Gastrocnemius medialis (tissue), 4 donors: ENCODE results near the gene CNTN4. TPM values are rescaled to one million over a fixed set of nuclear protein-coding genes. Genes with fewer than 3 reads are reported as not detected.

ENCODE experiments used
- ATAC-seq, 2 donors: fragments of 150-250 bp; one replicate each; pipeline ENCODE4 v1.9.1; 2016
- DNase-seq, 2 donors: peaks; one replicate each; pipeline ENCODE4 v3.0.0-alpha.2; 2019
- H3K27ac ChIP-seq, 4 donors: fragments of 200-600 bp; sonication (generic); 1 replicate in 1 of 4; 2 replicates in 3 of 4; pipeline ENCODE4 v1.5.1; 2016 to 2018; ENCODE audit warnings: mild to moderate bottlenecking in 2 of 4, moderate library complexity in 1 of 4
- H3K27me3 ChIP-seq, 3 donors: fragments of 200-600 bp; sonication (generic) in 2 of 3; 1 replicate in 1 of 3; 2 replicates in 2 of 3; pipeline versions ENCODE4 v1.5.1 to v1.6.0; 2016 to 2019; ENCODE audit warnings: mild to moderate bottlenecking in 1 of 3, moderate library complexity in 1 of 3
- H3K36me3 ChIP-seq, 2 donors: fragments of 200-600 bp; sonication (generic) in 1 of 2; one replicate each; pipeline ENCODE4 v1.5.1; 2017 to 2018
- H3K4me1 ChIP-seq, 2 donors: fragments of 200-600 bp; sonication (generic) in 1 of 2; one replicate each; pipeline ENCODE4 v1.5.1; 2016 to 2017; ENCODE audit warnings: mild to moderate bottlenecking in 2 of 2
- H3K4me3 ChIP-seq, 4 donors: fragments of 200-600 bp; sonication (generic) in 3 of 4; 1 replicate in 1 of 4; 2 replicates in 3 of 4; pipeline ENCODE4 v1.5.1; 2016 to 2019; ENCODE audit warnings: mild to moderate bottlenecking in 2 of 4
- H3K9me3 ChIP-seq, 3 donors: fragments of 200-600 bp; sonication (generic) in 2 of 3; 1 replicate in 1 of 3; 2 replicates in 2 of 3; pipeline ENCODE4 v1.5.1; 2016 to 2019
- CTCF ChIP-seq, 5 experiments: fragments of 450-650 bp in 3 of 5; fragments of 200-600 bp in 2 of 5; sonication (generic) in 2 of 5; IDR thresholded peaks in 4 of 5; conservative IDR thresholded peaks in 1 of 5; 1 replicate in 4 of 5; 2 replicates in 1 of 5; pipeline ENCODE4 v1.5.1; 2016 to 2019; ENCODE audit warnings: antibody characterized with exemption in 5 of 5, mild to moderate bottlenecking in 3 of 5, moderate library complexity in 3 of 5
- POLR2A ChIP-seq, 2 donors: fragments of 450-650 bp; IDR thresholded peaks; one replicate each; pipeline ENCODE4 v1.6.1; 2017; ENCODE audit warnings: antibody characterized with exemption in 2 of 2, mild to moderate bottlenecking in 2 of 2, moderate library complexity in 2 of 2
- in situ Hi-C, 4 donors: fragments of 200-750 bp; cut with MboI; loops; one replicate each; pipeline versions ENCODE4 v1.15.0 to v1.8.0; 2017; ENCODE audit warnings: low sequenced_read_pairs in 4 of 4
- intact Hi-C: fragments of 100-400 bp; cut with DNase I; formaldehyde crosslinking; loops from one replicate; pipeline ENCODE4 v1.15.1; 2023; ENCODE audit warnings: low total_unique reads
- total RNA-seq, 4 donors: library from RNA; depleted of rRNA; stranded (reverse); fragments of >200 nt; gene quantifications; one replicate each; pipeline versions ENCODE4 v1.1.0 to v1.2.3, GENCODE V29; 2016

CNTN4 gene
- total RNA-seq, 4 donors from 2014 or later, result 0.51 to 1.9 (median 1.4) TPM

- in situ Hi-C loops (no loop called here), intact Hi-C loops (no loop called here)
- DNase-seq (no peak), ATAC-seq (no peak)
- Histone ChIP-seq H3K9me3 (no peaks in the 10 kb centered on the region), H3K4me1 (no peaks in the 10 kb centered on the region), H3K36me3 (no peaks in the 10 kb centered on the region), H3K27ac (no peak overlapping the region), H3K4me3 (no peak overlapping the region), H3K27me3 (no peaks in the 10 kb centered on the region)
- TF ChIP-seq POLR2A (IDR thresholded peaks at IDR 0.05) (no peak), CTCF (IDR thresholded peaks at IDR 0.05 in 4 of 5, conservative IDR thresholded peaks at IDR 0.05 in 1 of 5) (no peak)
Measured at GRCh38 chr3:2154621-2155020, 56.0 kb downstream of the CNTN4 start.

DNA sequence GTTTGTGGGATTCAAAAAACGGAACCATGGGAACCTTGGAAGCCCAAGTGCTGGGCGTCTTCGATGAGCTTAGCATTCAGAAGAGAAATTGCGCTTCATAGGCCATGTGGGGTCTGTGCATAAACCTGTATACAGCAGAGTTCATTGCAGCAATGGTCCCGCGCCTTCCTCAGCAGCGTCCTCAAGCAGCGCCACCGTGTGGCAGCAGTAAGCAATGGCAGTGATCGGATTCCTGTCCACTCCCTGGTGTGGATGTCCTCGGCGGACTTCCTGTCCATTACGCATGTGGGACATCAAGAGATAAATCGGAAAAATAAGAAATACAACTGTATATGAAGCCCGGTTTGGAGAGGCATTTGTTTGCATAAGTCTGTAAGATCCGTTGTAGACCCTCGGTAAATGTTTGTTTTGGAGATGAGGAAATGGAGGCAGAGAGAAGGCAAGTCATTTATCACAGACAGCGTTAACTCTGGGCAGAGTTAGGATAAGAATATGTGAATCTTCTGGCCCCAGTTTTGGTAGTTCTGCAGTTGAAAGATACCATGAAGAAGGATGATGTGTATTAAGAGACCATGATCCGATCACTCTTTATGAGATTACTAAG is 57.7 kb downstream of the CNTN4 start:
- TF ChIP-seq CTCF (IDR thresholded peaks at IDR 0.05 in 4 of 5, conservative IDR thresholded peaks at IDR 0.05 in 1 of 5) (no peak), POLR2A (IDR thresholded peaks at IDR 0.05) (no peak)
- Histone ChIP-seq H3K27ac (no peak overlapping the region), H3K4me3 (no peak overlapping the region), H3K4me1 (no peaks in the 10 kb centered on the region), H3K27me3 (no peaks in the 10 kb centered on the region), H3K36me3 (no peaks in the 10 kb centered on the region), H3K9me3 (no peaks in the 10 kb centered on the region)
- DNase-seq (no peak), ATAC-seq (no peak)
- intact Hi-C loops (no loop called here), in situ Hi-C loops (no loop called here)

GRCh38 chr3:2158828-2159227 is 60.2 kb downstream of the CNTN4 start:
- in situ Hi-C loops (no loop called here), intact Hi-C loops (no loop called here)
- DNase-seq, result no peak
- Histone ChIP-seq H3K4me1 (no peaks in the 10 kb centered on the region), H3K36me3 (no peaks in the 10 kb centered on the region), H3K27ac (no peak overlapping the region), H3K4me3 (no peak overlapping the region), H3K9me3 (no peaks in the 10 kb centered on the region), H3K27me3 (no peaks in the 10 kb centered on the region)
- TF ChIP-seq POLR2A (IDR thresholded peaks at IDR 0.05), result no peak
- no peak for TF ChIP-seq CTCF (IDR thresholded peaks at IDR 0.05 in 4 of 5, conservative IDR thresholded peaks at IDR 0.05 in 1 of 5)
- no peak for ATAC-seq

DNA sequence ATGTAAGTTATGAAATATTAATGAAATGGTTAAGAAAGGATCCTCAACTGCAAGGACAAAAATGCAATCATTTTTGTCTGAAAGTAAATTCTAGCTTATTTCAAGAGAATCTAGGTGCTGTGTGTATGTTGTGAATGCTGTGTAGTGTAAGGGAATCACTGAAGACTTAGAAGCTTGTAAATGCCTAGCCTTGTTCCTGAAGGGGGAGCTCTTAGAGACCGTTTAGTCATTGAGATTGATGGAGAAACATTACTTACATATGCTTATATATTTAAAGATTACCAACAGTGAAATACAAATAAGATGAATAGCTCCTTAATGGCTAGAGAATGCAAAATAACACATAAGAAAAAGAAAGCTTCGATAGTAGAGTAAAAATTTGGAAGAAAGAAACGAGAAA is 67.9 kb downstream of the CNTN4 start:
- in situ Hi-C loops, result no loop called here
- no peaks in the 10 kb centered on the region for H3K4me1 ChIP-seq
- ATAC-seq, result no peak

More for the DNA sequence above, 67.9 kb downstream of the CNTN4 start:
- Histone ChIP-seq H3K36me3 (no peaks in the 10 kb centered on the region), H3K9me3 (no peaks in the 10 kb centered on the region), H3K4me3 (no peak overlapping the region), H3K27me3 (no peaks in the 10 kb centered on the region), H3K27ac (no peak overlapping the region)
- no peak for DNase-seq
- TF ChIP-seq POLR2A (IDR thresholded peaks at IDR 0.05) (no peak), CTCF (IDR thresholded peaks at IDR 0.05 in 4 of 5, conservative IDR thresholded peaks at IDR 0.05 in 1 of 5) (no peak)
- intact Hi-C loops, result no loop called here
